SKM-1 treated with dmso at 0.1 percent for 144 hours (cell line): ENCODE measurements around the gene POU3F3.
A peak's percentile ranks its signal among the peaks of the same experiment; 100 is the strongest.

Experiments used
- DNase-seq: peaks from one replicate; lab custom pipeline; 2025; ENCODE audit not compliant: unreplicated experiment; lab: John Stamatoyannopoulos, UW

Gene POU3F3

GRCh38 chr2:104846786-104847585, 6.9 kb upstream of the POU3F3 start:
- no peak for DNase-seq

- DNase-seq: no peak
Observed at GRCh38 chr2:104847586-104848160, 6.2 kb upstream of the POU3F3 start.

- DNase-seq: no peak
Observed at GRCh38 chr2:104848526-104848925, 5.4 kb upstream of the POU3F3 start.

GRCh38 chr2:104849101-104849500, 4.8 kb upstream of the POU3F3 start:
- no peak for DNase-seq

GRCh38 chr2:104849618-104850141, 4.2 kb upstream of the POU3F3 start:
- DNase-seq: peak; percentile 37

- DNase-seq: no peak
Observed at GRCh38 chr2:104850361-104851290, 3.3 kb upstream of the POU3F3 start.

GRCh38 chr2:104851291-104852089, 2.4 kb upstream of the POU3F3 start:
- no peak for DNase-seq

GRCh38 chr2:104852090-104852666, 1.7 kb upstream of the POU3F3 start:
- DNase-seq: no peak

GRCh38 chr2:104854498-104855220, 744 bp downstream of the POU3F3 start:
- no peak for DNase-seq

- DNase-seq: no peak
Observed at GRCh38 chr2:104855221-104856085, 1.5 kb downstream of the POU3F3 start.

- no peak for DNase-seq
Observed at GRCh38 chr2:104856086-104856972, 2.4 kb downstream of the POU3F3 start.

GRCh38 chr2:104856973-104857261, 3.0 kb downstream of the POU3F3 start:
- no peak for DNase-seq

- no peak for DNase-seq
Observed at GRCh38 chr2:104857262-104858005, 3.5 kb downstream of the POU3F3 start.

- DNase-seq: no peak
Observed at GRCh38 chr2:104858006-104858978, 4.4 kb downstream of the POU3F3 start.

GRCh38 chr2:104859291-104859765, 5.4 kb downstream of the POU3F3 start:
- DNase-seq: no peak
